GM19023 (cell line): ENCODE results near the gene SHQ1.
"Not testable (repeated sequence)": the region's sequence is repeated elsewhere in the genome, so short reads cannot be mapped to it uniquely, and the experiment has no call there.

Experiments used
- ATAC-seq: cut with Tn5 transposase; IDR thresholded peaks from one replicate; pipeline ENCODE4 v1.9.1; 2021; ENCODE audit warnings: mild to moderate bottlenecking, moderate library complexity; ENCODE audit not compliant: unreplicated experiment

SHQ1 gene

DNA sequence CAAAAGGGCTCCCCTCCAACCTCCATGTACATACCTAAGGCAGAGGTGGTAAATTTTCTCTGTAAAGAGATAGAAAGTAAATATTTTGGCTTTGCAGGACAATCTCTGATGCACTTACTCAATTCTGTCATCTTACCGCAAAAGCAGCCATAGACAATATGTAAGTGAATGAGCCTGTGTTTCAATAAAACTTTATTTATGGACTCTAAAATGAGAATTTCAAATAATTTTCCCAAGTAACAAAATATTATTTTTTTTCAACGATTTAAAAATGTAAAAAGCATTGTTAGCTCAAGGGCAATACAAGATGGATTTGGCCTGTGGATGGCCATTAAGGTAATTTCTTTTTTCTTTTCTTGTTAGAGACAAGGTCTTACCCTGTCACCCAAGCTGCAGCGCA is 44.7 kb downstream of the SHQ1 start:
- no peak for ATAC-seq

DNA sequence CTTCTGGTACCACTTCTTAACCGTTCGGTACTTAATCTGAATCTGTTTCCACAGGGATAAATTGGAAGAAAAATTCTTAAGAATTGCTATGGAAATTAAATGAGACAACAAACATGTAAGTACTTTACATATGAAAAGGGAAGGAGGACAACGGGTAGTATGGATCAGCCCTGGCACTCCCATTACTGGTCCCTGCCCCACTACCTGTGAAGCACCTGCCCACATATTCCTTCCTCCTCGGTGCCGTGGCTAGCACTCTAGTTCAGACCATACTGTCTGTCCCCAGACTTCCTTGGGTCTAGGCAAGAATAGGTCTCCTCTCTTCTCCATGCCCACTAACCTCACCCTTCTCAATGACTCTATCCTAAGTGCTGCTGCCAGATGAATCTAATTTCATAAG is 46.2 kb downstream of the SHQ1 start:
- no peak for ATAC-seq

DNA sequence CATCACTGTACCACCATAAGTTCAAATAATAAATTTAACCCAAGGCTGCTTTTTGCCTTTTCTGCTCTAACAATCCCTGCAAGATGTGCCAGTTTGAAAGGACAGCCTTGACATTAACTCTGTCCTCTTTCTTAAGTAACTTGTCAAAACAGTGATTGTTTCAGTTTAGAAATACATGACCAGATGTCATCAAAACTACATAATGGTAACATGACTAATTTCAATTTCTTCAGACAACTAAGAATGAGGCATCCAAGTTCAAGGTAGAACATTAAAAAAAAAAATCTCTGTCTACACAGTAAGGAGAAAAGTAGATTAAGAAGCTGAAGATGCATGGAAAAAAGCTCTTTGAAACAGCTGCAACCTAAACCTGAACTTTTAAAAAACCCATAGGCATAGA is 47.4 kb downstream of the SHQ1 start:
- ATAC-seq, result no peak

DNA sequence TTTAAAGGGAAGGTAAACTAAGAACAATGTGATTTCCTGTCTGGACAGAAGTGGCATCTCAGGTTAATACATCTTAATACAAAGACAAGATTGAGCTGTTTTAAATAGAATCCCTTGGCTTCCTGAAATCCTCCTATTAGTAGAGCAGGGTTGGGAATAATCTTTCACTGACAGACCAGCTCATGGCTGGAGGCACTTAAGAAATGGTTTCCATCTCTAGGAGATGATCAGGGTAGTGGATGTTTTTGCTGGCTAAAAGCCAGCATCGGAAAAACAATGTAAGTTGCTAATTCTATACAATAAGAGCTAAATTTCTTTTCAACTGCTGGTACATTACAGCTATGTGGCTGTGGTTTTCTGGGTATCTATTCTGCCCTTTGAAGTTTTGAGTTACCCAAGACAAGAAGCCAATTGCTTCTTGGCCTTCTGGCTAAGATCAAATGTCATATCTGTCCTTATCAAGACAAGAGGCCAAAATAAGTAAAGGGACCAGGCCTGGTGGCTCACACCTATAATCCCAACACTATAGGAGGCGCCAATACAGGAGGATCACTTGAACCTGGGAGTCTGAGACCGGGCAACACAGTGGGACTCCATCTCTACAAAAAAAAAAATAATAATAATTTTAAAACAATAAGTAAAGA is 49.6 kb downstream of the SHQ1 start:
- no peak for ATAC-seq

DNA sequence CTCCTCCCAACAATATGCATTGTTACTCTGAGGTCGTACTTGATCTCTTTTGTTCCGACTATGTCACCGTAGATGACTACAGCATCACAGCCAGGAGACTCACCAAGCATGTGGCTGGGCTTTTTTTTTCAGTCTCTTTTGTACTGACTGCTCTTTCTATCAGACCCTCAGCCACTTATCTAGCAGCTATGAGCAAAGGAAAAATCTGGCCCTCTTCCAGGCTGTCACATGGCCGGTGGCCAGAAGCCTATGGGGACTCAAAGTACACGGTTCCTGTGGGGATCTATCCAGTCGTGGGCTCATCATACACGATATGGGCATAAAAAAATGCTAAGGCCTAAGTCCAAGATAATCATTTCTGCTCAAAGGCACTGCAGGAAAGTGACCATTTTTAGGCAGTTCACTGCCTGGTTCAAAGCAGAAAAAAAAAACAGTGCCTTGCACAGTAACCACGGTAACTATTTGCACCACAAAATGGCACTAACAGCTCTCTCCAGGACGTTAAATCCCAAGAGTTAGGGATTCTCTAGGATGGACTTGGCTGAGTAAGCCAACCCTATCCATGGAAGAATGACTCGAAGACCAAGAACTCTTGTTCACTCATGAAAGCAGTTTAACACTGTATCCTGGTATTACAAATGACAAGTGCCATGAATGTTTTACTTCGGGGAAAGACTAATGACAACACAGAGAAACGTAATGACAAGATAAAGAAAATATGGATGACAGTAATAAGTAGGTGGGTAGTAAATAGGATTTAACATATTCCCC is 50.3 kb downstream of the SHQ1 start:
- no peak for ATAC-seq

DNA sequence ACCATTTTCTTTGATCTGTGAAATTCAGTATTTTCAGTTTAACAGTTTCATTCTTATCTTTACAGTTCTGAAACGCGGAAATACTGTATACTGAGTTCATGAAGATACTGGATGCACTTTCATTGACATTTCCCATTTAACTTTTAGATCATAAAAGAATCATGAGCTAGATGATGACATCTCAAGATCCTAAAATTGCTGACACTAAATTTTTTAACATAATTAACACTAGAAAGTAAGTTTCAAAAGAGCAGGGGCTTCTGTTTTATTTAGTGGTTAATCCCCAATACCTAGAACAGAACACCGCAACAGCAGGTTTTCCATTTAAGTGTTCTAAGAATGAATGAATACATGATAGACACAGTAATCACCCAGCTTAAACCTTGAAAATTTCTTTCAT is 54.2 kb downstream of the SHQ1 start:
- ATAC-seq, result no peak

DNA sequence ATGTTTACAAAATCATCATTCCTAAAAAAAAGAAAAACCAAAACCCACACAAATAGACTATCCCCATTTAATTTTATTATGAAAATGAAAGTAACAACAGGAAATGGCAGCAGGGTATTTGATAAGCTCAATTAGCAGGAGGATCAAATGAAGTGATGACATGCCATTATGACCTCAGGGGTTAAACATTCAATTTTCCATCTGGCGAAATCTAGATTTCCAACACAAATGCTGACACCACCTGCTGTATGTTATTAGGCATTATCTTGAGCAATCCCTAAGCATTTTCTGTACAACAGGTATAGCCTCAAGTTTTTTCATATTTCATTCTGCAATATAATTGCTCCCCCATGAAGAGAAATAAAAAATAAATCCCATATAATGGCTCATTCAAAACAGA is 57.1 kb downstream of the SHQ1 start:
- ATAC-seq, result no peak

DNA sequence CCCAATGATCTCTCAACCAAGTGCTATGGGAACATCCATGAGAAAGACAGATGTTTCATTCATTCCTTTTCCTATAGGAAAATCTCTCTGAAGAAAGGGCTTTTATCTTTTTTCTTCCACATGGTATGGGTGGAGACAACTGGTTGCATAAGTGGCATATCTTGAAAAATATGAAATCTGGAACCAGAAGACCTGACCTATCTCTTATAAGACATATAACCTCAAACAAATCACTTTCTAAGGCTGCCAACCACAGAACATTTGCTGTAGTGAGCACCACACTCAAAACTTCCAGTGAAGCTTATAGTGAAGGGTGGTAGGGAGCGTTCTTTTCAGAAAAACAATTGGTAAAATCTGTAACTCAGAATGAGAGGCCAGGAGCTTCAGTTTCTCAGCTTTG is 58.5 kb downstream of the SHQ1 start:
- no peak for ATAC-seq

DNA sequence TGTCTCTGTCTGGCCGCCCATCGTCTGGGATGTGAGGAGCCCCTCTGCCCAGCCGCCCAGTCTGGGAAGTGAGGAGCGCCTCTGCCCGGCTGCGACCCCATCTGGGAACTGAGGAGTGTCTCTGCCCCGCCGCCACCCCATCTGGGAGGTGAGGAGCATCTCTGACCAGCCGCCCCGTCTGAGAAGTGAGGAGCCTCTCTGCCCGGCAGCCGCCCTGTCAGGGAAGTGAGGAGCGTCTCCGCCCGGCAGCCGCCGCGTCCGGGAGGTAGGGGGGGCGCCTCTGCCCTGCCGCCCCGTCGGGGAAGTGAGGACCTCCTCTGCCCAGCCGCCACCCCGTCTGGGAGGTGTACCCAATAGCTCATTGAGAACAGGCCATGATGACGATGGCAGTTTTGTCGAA is 60.0 kb downstream of the SHQ1 start:
- not testable (repeated sequence) for ATAC-seq

DNA sequence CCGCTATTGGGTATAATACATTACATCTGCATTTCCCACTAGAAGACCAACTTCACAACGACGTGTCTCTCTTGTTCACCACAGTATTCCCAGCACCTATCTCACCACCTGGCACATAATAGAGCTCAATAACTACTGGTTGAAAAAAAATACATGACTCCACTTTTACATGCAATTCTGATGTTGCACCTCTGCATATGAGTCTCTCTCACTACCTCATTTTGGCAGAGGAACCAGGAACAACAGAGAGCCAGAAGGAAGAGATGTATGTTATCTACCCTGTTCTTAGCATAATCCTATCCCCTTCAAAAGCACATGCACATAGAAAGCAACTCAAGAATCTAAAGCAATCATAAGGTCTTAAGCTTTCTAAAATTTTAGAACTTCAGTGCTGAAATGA is 61.6 kb downstream of the SHQ1 start:
- ATAC-seq, result no peak

DNA sequence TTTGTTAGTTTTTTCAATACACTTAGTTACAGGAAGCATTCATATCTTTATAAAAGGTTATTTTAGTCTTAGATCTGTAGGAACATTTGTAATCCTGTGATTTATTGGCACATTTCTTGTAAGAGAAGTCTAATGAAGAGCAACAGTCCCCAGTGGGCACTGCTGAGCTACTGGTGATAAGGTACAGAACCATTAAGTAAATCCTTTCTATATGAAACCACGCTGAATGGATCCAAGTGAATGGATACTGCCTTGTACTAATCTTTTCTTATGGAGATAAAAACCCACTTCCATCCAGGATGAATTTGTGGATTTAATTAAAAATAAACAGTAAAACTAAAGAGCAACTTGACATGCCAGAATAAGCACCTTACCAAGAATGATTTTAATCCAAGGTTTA is 64.0 kb downstream of the SHQ1 start:
- no peak for ATAC-seq

DNA sequence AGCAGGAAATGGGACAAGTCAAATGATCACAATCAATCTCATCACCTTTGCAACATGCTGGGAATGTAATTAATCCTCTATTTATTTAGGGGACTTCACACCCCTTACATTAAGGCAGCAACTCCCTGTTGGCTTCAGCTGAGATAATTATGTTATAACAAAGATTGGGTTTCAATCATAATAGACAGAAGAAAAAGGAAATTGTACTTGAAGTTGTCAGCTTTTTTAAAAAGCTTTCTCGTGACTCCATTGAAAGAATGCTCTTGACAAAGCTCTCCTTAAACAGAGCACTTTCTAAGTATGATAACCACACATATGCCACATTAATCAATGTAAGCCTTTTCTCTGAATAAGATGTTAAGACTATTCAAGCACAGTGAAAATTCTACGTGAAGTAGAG is 65.7 kb downstream of the SHQ1 start:
- no peak for ATAC-seq

DNA sequence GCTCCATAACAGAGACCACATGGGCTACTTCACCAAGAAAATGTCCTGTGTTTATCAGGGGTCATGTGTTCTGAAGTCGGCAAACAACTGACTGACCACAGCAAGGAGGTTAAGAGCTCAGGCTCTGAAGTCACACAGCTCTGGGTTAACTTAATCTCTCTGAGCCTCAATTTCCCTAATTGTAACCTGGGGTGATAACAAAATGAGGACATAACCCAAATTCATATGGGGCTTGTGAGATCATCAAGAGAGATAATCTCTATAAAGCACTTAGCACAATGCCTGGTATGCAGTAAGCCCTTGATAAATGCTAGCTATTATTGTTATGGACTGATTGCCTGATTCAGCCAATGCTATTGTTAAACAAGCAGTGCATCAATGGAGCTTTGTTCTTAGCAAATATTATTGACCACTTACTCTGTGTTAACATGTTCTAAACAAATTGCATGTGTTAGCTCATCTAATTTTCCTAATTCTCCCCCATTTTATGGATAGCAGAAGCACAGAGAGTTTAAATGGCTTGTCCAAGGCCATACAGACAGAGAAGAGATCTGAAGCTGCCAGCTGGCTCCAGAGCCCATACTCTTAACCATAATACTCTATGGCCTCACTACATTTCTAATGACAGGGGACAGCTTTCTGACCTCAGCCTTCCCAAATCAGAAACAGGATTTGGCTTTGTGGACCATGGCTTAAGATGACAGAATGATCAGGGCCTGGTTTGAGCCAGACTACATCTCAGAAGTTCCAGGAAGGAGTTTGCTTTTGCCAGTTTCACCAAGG is 78.3 kb downstream of the SHQ1 start:
- no peak for ATAC-seq

DNA sequence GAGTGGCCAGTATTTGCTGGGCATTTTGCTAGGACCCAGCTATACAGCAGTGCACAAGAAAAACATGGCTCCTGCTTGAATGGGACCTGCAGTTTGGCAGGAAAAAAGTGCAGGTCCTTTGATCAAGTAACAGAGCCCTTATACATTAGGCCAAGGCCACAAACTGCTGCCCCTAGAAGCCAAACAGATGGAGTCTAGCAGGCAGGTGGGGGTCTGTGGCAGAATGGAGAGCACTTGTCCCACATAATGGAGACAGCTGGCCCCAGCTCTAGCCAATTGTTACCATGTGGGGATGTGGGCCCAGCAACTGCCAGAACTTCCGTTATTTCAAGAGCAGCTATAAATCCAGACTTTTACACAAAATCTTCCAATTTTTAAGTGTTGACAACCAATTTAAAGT is 79.3 kb downstream of the SHQ1 start:
- no peak for ATAC-seq

DNA sequence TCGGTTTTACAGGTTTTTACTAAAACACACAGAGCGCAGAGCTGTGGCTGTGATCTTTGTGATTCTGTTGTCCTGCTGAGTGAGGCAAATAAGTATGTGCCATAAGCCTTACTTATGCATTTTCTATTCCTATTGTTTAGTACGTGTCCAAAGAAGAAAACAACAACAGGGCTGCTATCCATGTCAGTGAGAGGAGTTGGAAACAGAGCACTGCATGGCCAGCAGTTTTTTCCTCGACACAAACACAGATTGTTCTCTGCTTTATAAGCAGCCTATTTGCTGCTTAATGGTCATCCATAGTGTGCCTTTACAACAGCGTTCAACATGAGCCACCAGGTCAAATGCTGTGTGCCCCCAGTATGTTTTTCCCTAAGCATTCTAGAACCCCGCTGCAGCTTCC is 79.8 kb downstream of the SHQ1 start:
- ATAC-seq, result no peak

DNA sequence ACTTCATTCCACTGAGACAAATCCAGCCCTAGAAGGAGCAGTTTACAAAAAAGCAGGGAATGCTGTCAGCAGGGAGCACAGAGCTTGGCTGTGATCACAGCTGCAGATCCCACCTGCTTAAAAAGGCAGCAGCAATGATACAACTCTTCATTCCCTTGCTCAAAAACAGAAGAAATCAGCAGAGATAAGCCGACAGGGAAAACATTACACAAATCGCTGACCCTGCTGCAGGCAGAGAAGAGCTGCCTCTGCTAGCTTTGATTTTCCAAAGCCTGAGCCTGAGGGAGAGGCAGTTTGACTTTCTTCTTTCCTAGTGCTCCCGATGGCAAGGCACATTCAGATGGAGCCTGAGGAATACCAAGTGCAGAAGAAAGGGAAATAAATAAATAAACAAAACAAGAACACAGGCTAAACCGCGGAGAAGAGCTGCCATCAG is 80.2 kb downstream of the SHQ1 start:
- no peak for ATAC-seq

DNA sequence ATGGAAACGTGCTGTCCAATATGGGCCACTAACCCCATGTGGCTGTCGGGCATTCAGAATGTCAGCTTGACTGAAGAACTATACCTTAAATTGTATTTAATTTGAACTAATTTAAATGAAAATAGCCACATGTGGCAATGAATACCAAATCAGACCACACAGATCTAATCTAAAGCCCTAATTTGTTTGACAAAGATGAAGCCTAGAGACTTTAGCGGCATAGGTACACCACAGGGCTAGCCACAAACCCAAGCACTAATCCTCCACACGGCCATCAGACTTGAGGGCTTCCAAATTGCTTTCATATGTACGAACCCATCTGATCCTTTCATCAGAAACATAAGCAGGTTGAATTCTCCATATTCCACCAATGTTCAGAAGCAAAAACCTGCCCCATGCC is 81.4 kb downstream of the SHQ1 start:
- no peak for ATAC-seq

DNA sequence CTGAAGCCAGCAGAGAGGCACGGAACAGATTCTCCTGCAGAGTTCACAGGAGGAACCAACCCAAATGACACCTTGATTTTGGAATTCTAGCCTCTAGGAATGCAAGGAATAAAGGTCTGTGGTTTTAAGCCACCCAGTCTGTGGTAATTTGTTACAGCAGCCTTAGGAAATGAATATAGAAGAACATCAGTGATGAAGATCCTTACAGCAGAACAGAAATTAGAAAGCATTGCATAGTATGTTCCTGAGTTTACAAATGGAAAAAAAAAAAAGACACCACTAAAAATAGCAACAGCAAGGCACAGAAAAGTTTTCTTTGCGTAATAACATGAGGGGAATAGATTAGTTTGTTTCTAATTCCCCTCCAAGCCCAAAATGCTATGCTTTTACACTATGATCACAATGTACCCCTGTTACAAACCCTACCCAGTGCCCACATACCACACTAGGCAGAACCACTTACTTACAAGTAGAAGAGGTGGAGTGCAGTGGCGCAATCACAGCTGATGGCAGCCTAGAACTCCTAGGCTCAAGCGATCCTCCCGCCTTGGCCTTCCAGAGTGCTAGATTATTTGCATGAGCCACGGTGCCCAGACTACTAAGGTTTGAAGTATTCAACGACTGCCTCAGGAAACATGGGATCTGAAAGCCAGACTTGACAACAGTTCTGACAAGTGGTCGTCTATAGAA is 84.3 kb downstream of the SHQ1 start:
- ATAC-seq, result no peak

DNA sequence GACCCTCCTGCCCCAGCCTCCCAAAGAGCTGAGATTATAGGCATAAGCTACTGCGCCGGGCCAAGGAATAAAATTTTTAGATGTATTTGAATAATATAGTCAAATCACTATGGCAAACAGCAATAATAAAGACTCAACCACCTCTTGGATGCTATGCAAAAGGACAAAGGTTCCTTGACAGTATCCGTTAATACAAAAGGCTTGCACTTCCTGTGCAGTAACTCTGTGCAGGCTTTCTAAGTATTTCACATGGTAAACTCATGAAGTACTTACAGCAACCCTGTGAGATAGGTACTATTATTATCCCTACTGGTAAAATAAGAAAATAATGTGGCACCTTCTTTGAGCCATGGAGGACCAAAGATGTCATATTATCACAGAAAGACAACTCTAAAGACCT is 86.8 kb downstream of the SHQ1 start:
- ATAC-seq, result no peak

DNA sequence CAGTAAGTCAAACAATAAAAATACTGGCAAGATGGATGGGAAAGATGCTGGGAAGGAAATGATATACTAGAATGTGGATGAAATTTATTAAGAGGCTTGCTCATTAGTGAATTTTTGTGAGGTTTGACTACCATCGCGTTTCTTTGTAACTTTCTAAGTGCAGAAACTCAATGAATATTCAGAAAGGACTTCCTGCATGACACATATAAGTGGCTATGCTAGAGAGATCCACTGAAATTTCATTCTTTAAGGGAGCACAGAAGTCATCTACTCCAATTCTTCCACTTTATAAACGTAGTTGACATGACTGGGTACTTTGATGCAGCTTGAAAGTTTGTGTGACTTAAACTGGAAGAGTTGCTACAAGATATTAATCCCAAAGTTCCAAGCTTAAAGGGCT is 88.0 kb downstream of the SHQ1 start:
- ATAC-seq, result no peak

DNA sequence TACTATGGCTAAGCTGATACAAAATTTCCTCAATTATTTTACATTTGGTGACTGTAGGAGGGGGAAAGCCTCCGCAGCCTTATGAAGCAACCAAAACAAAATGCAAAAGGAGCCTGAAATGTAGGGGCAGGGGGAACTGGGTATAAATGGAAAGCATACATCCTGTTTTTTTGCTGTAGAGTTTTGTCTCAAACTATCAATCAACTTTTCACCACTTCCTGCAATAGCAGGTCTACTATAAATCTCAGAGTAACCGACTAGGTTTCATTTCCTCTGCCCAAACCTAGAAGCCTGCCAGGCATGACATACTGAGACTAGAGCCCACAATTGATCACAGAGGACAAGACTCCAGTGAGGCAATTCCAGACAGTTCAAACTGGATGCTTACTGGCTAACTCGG is 91.3 kb downstream of the SHQ1 start:
- ATAC-seq, result peak; percentile 100
